ENCODE data around the gene CRYBG3.
"Not testable (repeated sequence)": the region's sequence is repeated elsewhere in the genome, so short reads cannot be mapped to it uniquely, and the experiment has no call there.

CRYBG3 gene

DNA sequence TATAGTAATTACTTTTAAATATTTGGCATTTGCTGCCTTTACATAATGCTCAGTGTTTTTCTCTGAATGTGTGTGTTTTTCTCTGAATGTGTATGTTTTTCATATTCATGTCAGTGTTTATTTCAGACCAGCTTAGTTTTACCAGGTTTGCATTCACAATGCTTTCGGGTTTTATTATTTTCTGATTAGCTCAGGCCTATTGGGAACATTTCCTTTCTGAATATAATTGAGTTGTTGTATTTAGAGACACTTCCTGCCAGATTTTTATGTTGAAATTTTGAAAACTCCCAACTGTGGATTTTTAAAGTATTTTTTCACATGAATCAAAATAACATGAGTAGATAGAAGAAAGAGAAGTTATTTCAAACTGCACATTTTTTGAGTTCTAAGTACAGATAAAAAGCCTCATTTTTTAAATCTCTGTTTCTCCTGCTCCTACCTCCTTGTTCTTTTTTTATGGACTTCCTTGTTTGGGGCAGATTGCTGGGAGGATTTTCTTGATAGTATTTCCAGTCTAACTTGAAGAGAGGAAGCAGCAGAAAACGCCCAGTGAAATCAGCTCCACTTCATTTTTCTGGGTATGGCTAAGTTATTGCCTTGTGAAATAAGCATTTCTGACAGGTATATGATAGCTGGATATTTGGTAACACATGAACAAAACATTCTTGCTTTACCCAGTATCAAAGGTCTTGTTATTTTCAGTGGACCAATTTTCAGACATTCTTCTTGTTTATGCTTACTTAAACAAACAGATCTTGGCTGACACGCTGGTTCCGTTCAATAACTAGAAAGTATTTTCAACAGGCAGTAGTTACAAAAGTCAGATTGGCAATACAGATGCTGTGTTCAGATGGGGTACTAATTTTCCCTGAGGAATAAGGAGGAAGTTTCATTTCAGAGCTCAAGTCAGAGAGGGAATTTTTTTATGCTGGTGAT, 79.8 kb downstream of the CRYBG3 start:
- H3K4me1 Mint-ChIP-seq = no peaks in the 10 kb centered on the region
- H3K27me3 Mint-ChIP-seq = no peaks in the 10 kb centered on the region
- H3K36me3 Mint-ChIP-seq = no peaks in the 10 kb centered on the region
- H3K27ac Mint-ChIP-seq = no peak overlapping the region
- no peak overlapping the region for H3K4me3 Mint-ChIP-seq
- ATAC-seq = no peak
- H3K9me3 Mint-ChIP-seq = no peaks in the 10 kb centered on the region

DNA sequence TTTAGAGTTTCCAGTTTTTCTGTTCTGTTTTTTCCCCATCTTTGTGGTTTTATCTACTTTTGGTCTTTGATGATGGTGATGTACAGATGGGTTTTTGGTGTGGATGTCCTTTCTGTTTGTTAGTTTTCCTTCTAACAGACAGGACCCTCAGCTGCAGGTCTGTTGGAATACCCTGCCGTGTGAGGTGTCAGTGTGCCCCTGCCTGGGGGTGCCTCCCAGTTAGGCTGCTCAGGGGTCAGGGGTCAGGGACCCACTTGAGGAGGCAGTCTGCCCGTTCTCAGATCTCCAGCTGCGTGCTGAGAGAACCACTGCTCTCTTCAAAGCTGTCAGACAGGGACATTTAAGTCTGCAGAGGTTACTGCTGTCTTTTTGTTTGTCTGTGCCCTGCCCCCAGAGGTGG, 88.0 kb downstream of the CRYBG3 start:
- not testable (repeated sequence) for ATAC-seq, H3K4me3 Mint-ChIP-seq, H3K27ac Mint-ChIP-seq

DNA sequence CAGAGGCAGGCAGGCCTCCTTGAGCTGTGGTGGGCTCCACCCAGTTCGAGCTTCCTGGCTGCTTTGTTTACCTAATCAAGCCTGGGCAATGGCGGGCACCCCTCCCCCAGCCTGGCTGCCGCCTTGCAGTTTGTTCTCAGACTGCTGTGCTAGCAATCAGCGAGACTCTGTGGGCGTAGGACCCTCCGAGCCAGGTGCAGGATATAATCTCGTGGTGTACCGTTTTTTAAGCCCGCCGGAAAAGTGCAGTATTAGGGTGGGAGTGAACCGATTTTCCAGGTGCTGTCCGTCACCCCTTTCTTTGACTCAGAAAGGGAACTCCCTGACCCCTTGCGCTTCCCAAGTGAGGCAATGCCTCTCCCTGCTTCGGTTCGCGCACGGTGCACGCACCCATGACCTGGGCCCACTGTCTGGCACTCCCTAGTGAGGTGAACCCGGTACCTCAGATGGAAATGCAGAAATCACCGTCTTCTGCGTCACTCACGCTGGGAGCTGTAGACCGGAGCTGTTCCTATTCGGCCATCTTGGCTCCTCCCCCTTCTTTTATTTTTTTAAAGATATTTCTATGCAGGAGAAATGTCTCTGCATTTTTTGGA, 88.5 kb downstream of the CRYBG3 start:
- H3K27ac Mint-ChIP-seq, H3K9me3 Mint-ChIP-seq, H3K4me1 Mint-ChIP-seq, ATAC-seq, H3K36me3 Mint-ChIP-seq, H3K27me3 Mint-ChIP-seq: not testable (repeated sequence)
- peak overlapping the region; percentile 51 for H3K4me3 Mint-ChIP-seq

More for the DNA sequence above, 88.0 kb downstream of the CRYBG3 start:
- H3K9me3 Mint-ChIP-seq, H3K27me3 Mint-ChIP-seq, H3K36me3 Mint-ChIP-seq, H3K4me1 Mint-ChIP-seq: not testable (repeated sequence)

DNA sequence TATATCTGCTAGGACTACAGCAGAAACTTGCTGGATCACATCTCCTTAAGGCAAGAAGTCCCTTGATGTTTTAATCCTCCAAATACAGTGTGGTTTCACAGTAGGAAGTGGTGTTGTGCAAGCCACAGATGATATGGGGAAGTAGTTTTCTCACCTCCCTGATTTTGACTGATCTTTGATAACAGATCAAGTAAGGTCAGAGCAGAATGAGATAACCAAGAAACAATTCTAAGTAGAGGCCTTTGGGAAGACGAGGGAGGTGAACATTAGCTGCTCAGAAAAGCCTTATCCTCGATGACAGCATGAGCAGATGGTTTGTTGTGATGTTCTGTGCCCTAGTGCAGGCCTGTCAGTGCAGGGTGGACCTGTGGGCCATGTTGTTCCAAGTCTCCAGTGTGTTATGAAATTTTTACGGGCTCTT, 89.1 kb downstream of the CRYBG3 start:
- peaks cover 4% of the 10 kb centered on the region for H3K4me1 Mint-ChIP-seq
- no peaks in the 10 kb centered on the region for H3K27me3 Mint-ChIP-seq
- H3K9me3 Mint-ChIP-seq = no peaks in the 10 kb centered on the region
- ATAC-seq = no peak
- peaks cover 5% of the 10 kb centered on the region for H3K36me3 Mint-ChIP-seq
- no peak overlapping the region for H3K27ac Mint-ChIP-seq
- H3K4me3 Mint-ChIP-seq = no peak overlapping the region

DNA sequence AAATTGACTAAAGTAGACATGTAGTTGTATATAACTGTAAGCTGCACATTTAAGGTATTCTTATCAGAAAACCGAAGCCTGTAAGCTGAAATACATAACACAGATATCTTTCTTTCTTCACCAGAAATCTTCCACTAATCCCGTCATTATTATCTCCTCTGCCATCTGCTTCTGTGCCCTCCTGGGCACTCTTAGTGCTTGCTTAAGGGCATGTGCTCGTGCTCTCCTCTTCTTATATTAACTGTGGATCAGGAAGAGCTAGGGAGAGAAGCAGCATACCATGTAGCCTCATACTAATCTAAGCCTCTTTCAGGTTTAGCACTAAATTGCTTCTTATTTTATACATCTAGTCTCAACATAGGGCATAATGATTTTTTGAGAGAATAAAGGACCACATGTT, 89.6 kb downstream of the CRYBG3 start:
- ATAC-seq = no peak
- H3K4me3 Mint-ChIP-seq = no peak overlapping the region
- H3K27ac Mint-ChIP-seq = no peak overlapping the region
- H3K27me3 Mint-ChIP-seq = no peaks in the 10 kb centered on the region
- H3K36me3 Mint-ChIP-seq = peaks cover 5% of the 10 kb centered on the region
- peaks cover 4% of the 10 kb centered on the region for H3K4me1 Mint-ChIP-seq
- no peaks in the 10 kb centered on the region for H3K9me3 Mint-ChIP-seq

DNA sequence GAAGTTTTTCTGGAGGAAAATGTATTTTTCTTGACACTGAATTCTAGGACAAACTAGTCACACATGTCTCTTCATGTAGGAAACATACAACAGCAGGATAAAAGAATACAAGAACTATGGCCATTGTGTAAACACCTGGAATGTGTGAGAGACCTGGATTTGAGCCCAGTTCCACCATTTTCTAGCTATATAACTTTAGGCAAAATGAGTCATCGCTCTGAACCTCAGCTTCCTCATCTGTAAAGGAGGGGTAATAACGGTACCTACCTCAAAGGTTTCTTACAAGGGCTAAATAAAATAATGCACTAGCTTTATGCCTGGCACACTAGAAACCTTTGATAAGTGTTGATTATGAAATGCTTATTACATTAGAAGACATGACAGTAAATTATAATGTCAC, 92.6 kb downstream of the CRYBG3 start:
- H3K27me3 Mint-ChIP-seq = no peaks in the 10 kb centered on the region
- H3K4me1 Mint-ChIP-seq = peaks cover 4% of the 10 kb centered on the region
- no peak overlapping the region for H3K27ac Mint-ChIP-seq
- H3K4me3 Mint-ChIP-seq = no peak overlapping the region
- no peaks in the 10 kb centered on the region for H3K9me3 Mint-ChIP-seq
- ATAC-seq = no peak
- H3K36me3 Mint-ChIP-seq = peaks cover 12% of the 10 kb centered on the region

DNA sequence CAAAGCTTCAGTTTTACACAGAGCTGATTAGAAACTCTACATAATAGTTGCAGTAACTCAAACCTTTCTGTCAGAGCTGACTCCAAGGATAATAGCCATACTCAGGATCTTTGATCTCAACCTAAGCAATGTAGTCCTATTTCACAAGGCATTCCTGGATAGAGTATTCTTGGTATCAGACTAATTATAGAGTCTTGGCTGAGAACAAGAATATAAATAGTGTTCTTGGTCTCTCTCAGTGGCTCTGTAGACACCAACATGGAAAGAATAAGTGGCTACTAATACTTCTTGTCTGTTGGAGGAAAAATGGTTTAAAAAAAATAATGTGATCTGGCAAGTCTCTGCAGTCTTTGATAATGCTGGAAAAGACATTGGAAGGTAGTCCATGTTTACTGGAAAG, 94.8 kb downstream of the CRYBG3 start:
- Mint-ChIP-seq H3K9me3 (no peaks in the 10 kb centered on the region), H3K27ac (no peak overlapping the region), H3K36me3 (peaks cover 28% of the 10 kb centered on the region), H3K4me3 (no peak overlapping the region), H3K27me3 (no peaks in the 10 kb centered on the region), H3K4me1 (no peaks in the 10 kb centered on the region)
- no peak for ATAC-seq

DNA sequence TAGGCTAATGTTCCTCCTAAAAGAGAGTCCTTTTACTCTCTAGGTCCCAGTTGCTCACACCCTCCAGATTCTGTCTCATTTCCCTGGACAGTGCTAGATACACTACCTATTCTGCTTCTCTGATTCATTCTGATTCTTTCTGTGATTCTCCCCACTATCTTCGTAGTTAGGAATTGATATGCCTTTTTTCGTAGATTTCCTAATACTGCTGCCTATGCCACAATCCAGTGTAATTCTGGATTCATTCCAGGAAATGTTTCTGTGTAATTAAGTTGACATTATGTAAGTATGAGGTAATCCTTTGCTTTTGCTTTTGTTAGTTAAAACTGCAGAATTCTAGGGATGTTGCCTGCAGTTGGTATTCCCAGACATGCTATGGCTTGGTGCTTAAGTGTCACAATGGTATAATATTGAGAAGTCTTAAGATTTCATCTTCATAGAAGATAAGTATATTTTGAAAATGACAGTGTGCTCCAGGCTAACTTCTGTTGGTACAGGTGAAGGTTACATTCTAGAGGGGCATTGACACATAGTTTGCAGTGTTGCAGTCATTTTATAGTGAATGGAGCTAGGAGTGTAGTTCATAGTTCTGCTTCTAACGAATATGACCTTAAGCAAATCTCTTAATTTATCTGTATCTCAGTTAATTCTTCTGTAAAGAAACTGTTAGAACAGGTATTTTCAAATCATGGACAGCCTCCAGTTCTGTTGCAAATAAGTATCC, 96.2 kb downstream of the CRYBG3 start:
- Mint-ChIP-seq H3K9me3 (peaks cover 2% of the 10 kb centered on the region), H3K4me3 (no peak overlapping the region), H3K27me3 (no peaks in the 10 kb centered on the region), H3K36me3 (peaks cover 39% of the 10 kb centered on the region), H3K27ac (no peak overlapping the region), H3K4me1 (no peaks in the 10 kb centered on the region)
- ATAC-seq = no peak

DNA sequence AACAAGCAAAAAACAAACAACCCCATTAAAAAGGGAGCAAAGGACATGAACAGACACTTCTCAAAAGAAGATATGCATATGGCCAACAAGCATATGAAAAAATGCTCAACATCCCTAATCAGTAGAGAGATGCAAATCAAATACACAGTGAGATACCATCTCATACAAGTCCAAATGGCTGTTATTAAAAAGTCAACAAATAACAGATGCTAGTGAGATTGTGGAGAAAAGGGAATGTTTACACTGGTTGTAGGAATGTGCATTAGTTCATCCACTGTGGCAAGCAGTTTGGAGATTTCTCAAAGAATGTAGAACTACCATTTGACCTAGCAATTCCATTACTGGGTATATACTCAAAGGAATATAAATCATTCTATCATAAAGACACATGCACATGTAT, 105.9 kb downstream of the CRYBG3 start:
- Mint-ChIP-seq H3K4me3 (no peak overlapping the region), H3K27ac (no peak overlapping the region), H3K36me3 (peaks cover 24% of the 10 kb centered on the region), H3K27me3 (no peaks in the 10 kb centered on the region), H3K9me3 (peaks cover 2% of the 10 kb centered on the region), H3K4me1 (no peaks in the 10 kb centered on the region)
- ATAC-seq = no peak

DNA sequence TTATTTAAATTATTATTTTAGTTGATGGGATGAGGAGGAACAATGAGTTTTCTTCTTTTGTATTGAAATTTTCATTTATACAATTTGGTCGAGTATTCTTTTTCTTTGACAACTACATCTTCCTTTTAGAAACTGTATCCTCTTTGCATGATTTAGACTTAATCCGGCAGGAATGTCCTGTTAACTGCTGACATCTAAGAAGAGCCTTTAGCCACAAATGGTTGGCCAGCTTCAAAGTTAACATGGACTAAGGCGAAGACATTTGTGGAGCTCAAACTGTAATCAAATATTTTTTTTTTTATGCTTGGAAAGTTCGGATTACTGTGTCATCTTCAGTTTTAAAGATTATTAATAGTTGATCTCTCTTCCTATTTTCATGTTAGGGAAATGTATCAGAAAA, 107.2 kb downstream of the CRYBG3 start:
- Mint-ChIP-seq H3K27me3 (no peaks in the 10 kb centered on the region), H3K36me3 (peaks cover 16% of the 10 kb centered on the region), H3K9me3 (no peaks in the 10 kb centered on the region), H3K27ac (no peak overlapping the region), H3K4me3 (no peak overlapping the region), H3K4me1 (no peaks in the 10 kb centered on the region)
- no peak for ATAC-seq

DNA sequence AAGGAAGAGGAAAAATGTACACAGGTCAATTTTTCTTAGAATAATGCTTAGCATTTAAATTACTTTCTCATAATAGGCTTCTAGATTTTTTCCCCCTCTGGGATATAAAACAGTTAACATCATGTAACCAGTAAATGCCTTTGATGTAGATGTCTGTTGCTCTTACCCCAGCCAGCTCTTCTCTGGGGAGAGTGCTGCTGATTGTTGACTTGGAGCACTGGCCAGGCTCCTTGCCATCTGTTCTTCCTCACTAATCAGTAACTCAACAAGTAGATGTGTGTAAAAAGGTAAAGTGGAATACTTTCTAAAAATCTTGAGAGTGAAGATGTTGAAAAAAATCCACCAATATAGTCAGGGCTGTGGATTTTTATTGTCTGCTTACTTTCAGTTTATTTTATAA, 108.2 kb downstream of the CRYBG3 start:
- Mint-ChIP-seq H3K4me1 (no peaks in the 10 kb centered on the region), H3K9me3 (no peaks in the 10 kb centered on the region), H3K27ac (no peak overlapping the region), H3K36me3 (peaks cover 8% of the 10 kb centered on the region), H3K4me3 (no peak overlapping the region), H3K27me3 (no peaks in the 10 kb centered on the region)
- no peak for ATAC-seq

DNA sequence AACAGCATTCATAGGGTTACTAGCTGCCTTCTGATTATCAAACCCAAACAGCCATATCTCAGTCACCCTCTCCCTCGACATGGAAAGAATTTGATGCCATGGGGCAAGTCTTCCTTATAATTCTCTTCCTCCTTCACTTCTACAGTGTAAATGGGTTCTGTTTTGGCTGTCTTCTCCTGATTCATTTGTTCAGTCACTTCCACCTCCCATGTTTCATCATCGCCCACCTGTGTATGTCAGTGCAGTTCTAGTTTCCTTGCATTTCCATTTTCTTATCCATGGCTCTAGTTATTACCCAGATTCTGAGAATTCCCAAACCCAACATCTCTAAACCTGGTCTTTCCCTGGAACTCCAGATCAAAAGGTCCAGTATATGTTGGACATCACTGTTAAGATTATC, 109.4 kb downstream of the CRYBG3 start:
- no peak for ATAC-seq
- peaks cover 8% of the 10 kb centered on the region for H3K36me3 Mint-ChIP-seq
- no peaks in the 10 kb centered on the region for H3K27me3 Mint-ChIP-seq
- no peak overlapping the region for H3K4me3 Mint-ChIP-seq
- no peaks in the 10 kb centered on the region for H3K4me1 Mint-ChIP-seq
- H3K27ac Mint-ChIP-seq = no peak overlapping the region
- H3K9me3 Mint-ChIP-seq = no peaks in the 10 kb centered on the region

DNA sequence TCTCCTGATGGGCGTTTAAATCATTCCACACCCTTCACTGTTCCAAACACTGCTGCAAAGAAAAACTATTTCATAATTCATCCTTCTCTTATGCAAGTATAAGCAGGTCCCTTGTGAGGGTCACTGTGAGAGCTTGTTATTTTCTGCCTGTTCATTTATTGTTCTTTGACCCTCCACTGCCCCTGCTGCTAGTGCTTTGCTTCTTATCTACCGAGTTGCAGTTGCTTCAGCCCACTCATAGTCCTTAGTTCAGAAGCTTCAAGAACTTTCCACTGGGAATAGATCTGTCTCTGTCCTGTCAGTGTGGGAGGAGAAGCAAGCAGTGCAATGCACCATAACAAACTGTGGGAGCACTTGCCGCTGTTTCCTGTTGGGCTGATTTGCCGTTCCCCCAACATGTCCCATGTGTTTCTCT, 110.6 kb downstream of the CRYBG3 start:
- Mint-ChIP-seq H3K4me1 (no peaks in the 10 kb centered on the region), H3K27me3 (no peaks in the 10 kb centered on the region), H3K27ac (no peak overlapping the region), H3K9me3 (no peaks in the 10 kb centered on the region), H3K36me3 (peaks cover 8% of the 10 kb centered on the region), H3K4me3 (no peak overlapping the region)
- ATAC-seq = no peak

DNA sequence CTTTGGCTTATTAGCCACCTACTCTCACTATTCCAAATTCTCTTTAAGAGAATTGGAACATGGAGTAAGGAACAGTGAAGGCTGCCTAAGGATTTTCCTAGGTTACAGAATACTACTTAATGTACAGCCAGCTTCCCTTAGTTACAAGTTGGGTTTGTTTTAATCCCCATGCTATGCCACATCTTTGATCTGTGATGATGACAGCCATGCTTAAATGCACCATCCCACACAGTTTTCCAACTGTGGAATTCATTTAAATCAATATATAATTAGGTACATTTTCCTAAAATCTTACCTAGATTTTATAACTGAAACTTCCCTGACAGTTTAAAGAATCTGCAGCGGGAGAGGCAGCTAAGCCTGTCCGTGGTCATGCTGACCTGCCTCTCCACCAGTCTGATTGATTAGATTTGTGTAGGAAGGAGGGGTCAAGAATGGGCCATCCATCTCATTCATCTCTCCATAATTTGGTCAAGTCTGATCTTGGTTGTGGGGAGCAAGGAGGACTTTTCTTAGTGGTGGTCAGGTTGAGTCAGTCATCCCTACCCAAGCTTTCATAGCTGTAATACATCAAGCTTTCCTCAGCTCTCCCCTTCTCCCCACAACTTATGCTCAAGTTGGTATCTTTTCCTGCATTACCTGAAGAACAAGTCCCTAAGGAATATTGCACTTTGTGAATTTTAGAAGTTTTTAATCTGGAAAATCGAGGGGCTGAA, 113.3 kb downstream of the CRYBG3 start:
- Mint-ChIP-seq H3K27me3 (no peaks in the 10 kb centered on the region), H3K9me3 (no peaks in the 10 kb centered on the region), H3K27ac (no peak overlapping the region), H3K4me3 (no peak overlapping the region), H3K36me3 (peaks cover 8% of the 10 kb centered on the region), H3K4me1 (no peaks in the 10 kb centered on the region)
- ATAC-seq = no peak

DNA sequence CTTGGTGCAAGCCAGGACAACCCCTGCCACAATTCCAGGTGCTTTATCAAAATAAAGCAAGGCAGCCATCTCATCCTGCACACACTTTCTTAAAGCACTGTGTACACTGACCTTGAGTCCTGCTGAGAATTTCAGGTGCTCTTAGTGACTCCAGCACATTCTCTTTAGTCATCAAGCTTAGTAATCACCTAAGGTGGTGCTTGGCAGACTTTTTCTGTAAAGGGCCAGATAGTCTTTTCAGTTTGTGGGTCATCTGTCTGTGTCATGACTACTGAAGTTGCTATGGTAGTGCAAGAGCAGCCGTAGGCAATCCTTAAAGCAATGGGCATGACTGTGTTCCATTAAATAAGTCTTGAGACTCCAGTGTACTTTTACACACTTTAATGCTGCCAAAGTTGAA, 114.0 kb downstream of the CRYBG3 start:
- H3K9me3 Mint-ChIP-seq = no peaks in the 10 kb centered on the region
- H3K4me3 Mint-ChIP-seq = no peak overlapping the region
- H3K36me3 Mint-ChIP-seq = peaks cover 4% of the 10 kb centered on the region
- H3K4me1 Mint-ChIP-seq = no peaks in the 10 kb centered on the region
- H3K27me3 Mint-ChIP-seq = no peaks in the 10 kb centered on the region
- no peak overlapping the region for H3K27ac Mint-ChIP-seq
- no peak for ATAC-seq

Measured in stimulated activated memory B cell treated with anti-CD40 and anti-IgM and Interleukin-4, amounts not matched to agents 10 μg/mL and 1 μg/mL and 100 μg/mL, for 72 hours (primary cell).